ENCODE data around the gene PROX1.

DNA sequence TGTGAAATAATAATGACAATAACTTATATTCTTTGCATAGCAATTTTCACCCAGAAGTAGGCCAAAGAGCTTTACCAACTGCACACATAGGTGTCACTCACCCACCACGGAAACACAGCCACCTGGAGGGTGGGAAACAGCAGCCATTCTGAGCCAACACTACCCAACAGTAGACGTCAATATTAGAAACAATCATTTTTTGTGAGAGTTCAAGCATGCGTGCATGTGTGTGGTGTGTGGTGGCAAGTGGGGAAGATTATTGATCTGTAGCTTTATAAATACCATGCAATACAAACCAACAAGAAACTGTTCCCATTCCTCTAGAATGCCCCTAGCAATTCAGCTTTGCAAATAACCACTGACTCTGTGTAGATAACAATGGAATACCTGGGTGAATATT lies 19.1 kb downstream of the PROX1 start:
- no peak for TF ChIP-seq POLR2A (IDR thresholded peaks at IDR 0.05; ENCODE audit: low read depth, low read length)
- TF ChIP-seq SMC3 (IDR thresholded peaks at IDR 0.05; ENCODE audit: low read depth, low read length) = no peak
- TF ChIP-seq, protein P1, sequence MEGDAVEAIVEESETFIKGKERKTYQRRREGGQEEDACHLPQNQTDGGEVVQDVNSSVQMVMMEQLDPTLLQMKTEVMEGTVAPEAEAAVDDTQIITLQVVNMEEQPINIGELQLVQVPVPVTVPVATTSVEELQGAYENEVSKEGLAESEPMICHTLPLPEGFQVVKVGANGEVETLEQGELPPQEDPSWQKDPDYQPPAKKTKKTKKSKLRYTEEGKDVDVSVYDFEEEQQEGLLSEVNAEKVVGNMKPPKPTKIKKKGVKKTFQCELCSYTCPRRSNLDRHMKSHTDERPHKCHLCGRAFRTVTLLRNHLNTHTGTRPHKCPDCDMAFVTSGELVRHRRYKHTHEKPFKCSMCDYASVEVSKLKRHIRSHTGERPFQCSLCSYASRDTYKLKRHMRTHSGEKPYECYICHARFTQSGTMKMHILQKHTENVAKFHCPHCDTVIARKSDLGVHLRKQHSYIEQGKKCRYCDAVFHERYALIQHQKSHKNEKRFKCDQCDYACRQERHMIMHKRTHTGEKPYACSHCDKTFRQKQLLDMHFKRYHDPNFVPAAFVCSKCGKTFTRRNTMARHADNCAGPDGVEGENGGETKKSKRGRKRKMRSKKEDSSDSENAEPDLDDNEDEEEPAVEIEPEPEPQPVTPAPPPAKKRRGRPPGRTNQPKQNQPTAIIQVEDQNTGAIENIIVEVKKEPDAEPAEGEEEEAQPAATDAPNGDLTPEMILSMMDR (conservative IDR thresholded peaks at IDR 0.05; ENCODE audit: low read depth, low read length) = no peak
- no peak for TF ChIP-seq RFX5 (IDR thresholded peaks at IDR 0.05; ENCODE audit: low read depth, low read length)
- no peak for TF ChIP-seq NFE2L2 (IDR thresholded peaks at IDR 0.05; ENCODE audit: low read depth, low read length)
- TF ChIP-seq, protein P2, sequence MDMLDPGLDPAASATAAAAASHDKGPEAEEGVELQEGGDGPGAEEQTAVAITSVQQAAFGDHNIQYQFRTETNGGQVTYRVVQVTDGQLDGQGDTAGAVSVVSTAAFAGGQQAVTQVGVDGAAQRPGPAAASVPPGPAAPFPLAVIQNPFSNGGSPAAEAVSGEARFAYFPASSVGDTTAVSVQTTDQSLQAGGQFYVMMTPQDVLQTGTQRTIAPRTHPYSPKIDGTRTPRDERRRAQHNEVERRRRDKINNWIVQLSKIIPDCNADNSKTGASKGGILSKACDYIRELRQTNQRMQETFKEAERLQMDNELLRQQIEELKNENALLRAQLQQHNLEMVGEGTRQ (IDR thresholded peaks at IDR 0.05; ENCODE audit: low read depth, low read length) = no peak
- TF ChIP-seq RAD21 (IDR thresholded peaks at IDR 0.05; ENCODE audit: low read length) = no peak
- TF ChIP-seq MAZ (IDR thresholded peaks at IDR 0.05; ENCODE audit: borderline replicate concordance, low read depth, low read length) = no peak
- no peak for TF ChIP-seq MXI1 (IDR thresholded peaks at IDR 0.05; ENCODE audit: borderline replicate concordance, low read depth, low read length)
- no peak for TF ChIP-seq CEBPB (IDR thresholded peaks at IDR 0.05; ENCODE audit: low read depth, low read length)

Data from IMR-90 (cell line).